ENCODE results near the gene GADD45A. TPM values are rescaled to one million over a fixed set of nuclear protein-coding genes. Genes with fewer than 3 reads are reported as not detected.

The GADD45A gene
- total RNA-seq, 6 experiments from 2014 or later = 14.1 to 66.4 (median 43.6) TPM

DNA sequence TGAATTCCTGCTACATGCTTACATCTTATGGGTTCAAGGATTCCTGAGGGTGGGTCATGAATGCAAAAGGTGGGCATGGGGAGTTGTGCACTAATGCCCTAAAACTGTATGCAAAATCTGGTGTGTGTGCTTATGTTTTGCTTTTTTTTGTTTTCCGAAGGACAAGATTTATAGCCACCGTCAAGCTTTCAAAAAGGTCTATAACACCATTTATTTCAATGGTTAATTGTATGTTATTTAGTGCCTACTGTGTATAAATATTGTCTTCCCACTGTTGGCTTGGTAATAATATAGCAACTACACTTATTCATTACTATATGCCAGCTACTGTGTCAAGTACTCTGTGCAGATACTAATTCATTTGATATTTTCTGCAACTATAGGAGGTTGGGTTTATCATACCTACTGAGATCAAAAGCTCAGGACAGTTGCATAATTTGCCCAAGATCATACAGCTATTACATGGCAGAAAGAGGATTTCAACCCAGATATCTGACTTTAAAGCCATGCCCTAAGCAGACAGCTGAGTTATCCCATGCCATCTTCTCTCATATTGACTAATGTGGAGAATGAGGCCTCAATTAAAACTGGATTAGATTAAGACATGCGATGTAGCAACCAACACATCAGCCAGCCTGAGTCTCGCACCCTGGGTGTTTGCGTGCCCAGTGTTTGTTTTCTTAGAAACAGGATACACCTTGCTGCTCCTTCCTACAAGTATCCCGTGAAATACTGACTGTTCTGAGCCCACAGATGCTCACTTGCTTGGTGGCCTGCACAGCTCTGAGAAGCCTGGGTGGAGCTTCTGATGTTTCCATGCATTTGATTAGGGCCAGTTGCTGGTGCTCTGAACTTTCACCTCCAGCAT is 34.6 kb downstream of the GADD45A start:
- Histone ChIP-seq H3K4me1 (peaks cover 0 to 40% (median 14%) of the 10 kb centered on the region in 4 donors), H3K9me3 (no peaks in the 10 kb centered on the region), H3K27ac (no peak overlapping the region), H3K27me3 (no peaks in the 10 kb centered on the region), H3K4me3 (no peak overlapping the region), H3K36me3 (no peaks in the 10 kb centered on the region)
- intact Hi-C loops (cut with DNase I) = no loop called here
- TF ChIP-seq CTCF (IDR thresholded peaks at IDR 0.05) = no peak
- no peak for TF ChIP-seq POLR2A (IDR thresholded peaks at IDR 0.05)
- WGBS (ENCODE audit: insufficient coverage, low coverage, low lambda C conversion rate, missing lambda C conversion rate) = 79% methylated on average over 6 of the region's 6 CpGs
- DNase-seq (no peak), ATAC-seq (no peak)

GRCh38 chr1:67721112-67721511 is 36.1 kb downstream of the GADD45A start:
- H3K27ac ChIP-seq = no peak overlapping the region
- ATAC-seq = no peak
- H3K36me3 ChIP-seq = no peaks in the 10 kb centered on the region
- no peaks in the 10 kb centered on the region for H3K27me3 ChIP-seq
- no peak for DNase-seq
- H3K9me3 ChIP-seq = no peaks in the 10 kb centered on the region
- WGBS (ENCODE audit: insufficient coverage, low coverage, low lambda C conversion rate, missing lambda C conversion rate) = no CpG with 5 or more reads among the region's 4 CpGs
- TF ChIP-seq POLR2A (IDR thresholded peaks at IDR 0.05) = no peak
- no peak for TF ChIP-seq CTCF (IDR thresholded peaks at IDR 0.05)
- intact Hi-C loops (cut with DNase I) = no loop called here
- H3K4me3 ChIP-seq = no peak overlapping the region
- peaks cover 0 to 35% (median 13%) of the 10 kb centered on the region in 4 donors for H3K4me1 ChIP-seq

- Histone ChIP-seq H3K27me3 (no peaks in the 10 kb centered on the region), H3K9me3 (no peaks in the 10 kb centered on the region), H3K4me1 (peaks cover 0 to 28% (median 10%) of the 10 kb centered on the region in 4 donors), H3K27ac (no peak overlapping the region), H3K4me3 (no peak overlapping the region), H3K36me3 (no peaks in the 10 kb centered on the region)
- intact Hi-C loops (cut with DNase I) = no loop called here
- TF ChIP-seq POLR2A (IDR thresholded peaks at IDR 0.05) (no peak), CTCF (IDR thresholded peaks at IDR 0.05) (no peak)
- ATAC-seq (no peak), DNase-seq (no peak)
- WGBS (ENCODE audit: insufficient coverage, low coverage, low lambda C conversion rate, missing lambda C conversion rate) = 69% methylated on average over 2 of the region's 2 CpGs
These were observed 36.8 kb downstream of the GADD45A start for GRCh38 chr1:67721650-67722291.

GRCh38 chr1:67722292-67722944 is 37.4 kb downstream of the GADD45A start:
- WGBS (ENCODE audit: insufficient coverage, low coverage, low lambda C conversion rate, missing lambda C conversion rate) = 79% methylated on average over 4 of the region's 4 CpGs
- Histone ChIP-seq H3K4me1 (peaks cover 0 to 22% (median 6%) of the 10 kb centered on the region in 4 donors), H3K27ac (peak overlapping the region in 1 of 3 donors; percentile 34), H3K36me3 (peaks cover 0 to 3% (median 0%) of the 10 kb centered on the region in 4 donors), H3K4me3 (no peak overlapping the region), H3K27me3 (no peaks in the 10 kb centered on the region), H3K9me3 (no peaks in the 10 kb centered on the region)
- TF ChIP-seq CTCF (IDR thresholded peaks at IDR 0.05) (no peak), POLR2A (IDR thresholded peaks at IDR 0.05) (no peak)
- intact Hi-C loops (cut with DNase I) = no loop called here
- DNase-seq (no peak), ATAC-seq (peak in 2 of 4 donors; percentile 7 to 77)

Data from right lobe of liver (tissue), 6 donors.